LNCAP (cell line): ENCODE measurements around the gene LEPR.

Experiments used
- TF ChIP-seq, protein P1 (sequence below): fragments of 450-650 bp; IDR thresholded peaks from 2 replicates; pipeline ENCODE4 v1.5.1; 2017; ENCODE audit warnings: mild to moderate bottlenecking

The LEPR gene

DNA sequence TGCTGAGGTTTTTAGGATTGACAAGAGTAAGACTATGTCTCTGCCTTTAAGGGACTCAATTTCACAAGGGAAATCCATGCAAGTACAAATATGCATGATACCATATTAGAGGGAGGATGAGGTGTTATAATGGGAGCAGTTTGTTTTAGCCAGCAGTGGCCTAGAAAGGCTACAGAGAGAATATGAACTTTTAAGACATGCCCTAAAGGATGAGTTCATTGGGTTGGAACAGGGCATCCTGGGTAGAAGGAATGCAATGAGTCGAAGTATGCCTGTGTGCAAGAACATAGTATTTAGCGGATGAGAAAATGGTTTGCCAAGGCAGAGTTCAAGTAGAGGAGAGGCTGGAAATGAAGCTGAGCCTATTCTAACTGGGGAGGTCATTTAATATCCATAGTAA is 32.6 kb upstream of the LEPR start:
- TF ChIP-seq, protein P1, sequence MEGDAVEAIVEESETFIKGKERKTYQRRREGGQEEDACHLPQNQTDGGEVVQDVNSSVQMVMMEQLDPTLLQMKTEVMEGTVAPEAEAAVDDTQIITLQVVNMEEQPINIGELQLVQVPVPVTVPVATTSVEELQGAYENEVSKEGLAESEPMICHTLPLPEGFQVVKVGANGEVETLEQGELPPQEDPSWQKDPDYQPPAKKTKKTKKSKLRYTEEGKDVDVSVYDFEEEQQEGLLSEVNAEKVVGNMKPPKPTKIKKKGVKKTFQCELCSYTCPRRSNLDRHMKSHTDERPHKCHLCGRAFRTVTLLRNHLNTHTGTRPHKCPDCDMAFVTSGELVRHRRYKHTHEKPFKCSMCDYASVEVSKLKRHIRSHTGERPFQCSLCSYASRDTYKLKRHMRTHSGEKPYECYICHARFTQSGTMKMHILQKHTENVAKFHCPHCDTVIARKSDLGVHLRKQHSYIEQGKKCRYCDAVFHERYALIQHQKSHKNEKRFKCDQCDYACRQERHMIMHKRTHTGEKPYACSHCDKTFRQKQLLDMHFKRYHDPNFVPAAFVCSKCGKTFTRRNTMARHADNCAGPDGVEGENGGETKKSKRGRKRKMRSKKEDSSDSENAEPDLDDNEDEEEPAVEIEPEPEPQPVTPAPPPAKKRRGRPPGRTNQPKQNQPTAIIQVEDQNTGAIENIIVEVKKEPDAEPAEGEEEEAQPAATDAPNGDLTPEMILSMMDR, result no peak

DNA sequence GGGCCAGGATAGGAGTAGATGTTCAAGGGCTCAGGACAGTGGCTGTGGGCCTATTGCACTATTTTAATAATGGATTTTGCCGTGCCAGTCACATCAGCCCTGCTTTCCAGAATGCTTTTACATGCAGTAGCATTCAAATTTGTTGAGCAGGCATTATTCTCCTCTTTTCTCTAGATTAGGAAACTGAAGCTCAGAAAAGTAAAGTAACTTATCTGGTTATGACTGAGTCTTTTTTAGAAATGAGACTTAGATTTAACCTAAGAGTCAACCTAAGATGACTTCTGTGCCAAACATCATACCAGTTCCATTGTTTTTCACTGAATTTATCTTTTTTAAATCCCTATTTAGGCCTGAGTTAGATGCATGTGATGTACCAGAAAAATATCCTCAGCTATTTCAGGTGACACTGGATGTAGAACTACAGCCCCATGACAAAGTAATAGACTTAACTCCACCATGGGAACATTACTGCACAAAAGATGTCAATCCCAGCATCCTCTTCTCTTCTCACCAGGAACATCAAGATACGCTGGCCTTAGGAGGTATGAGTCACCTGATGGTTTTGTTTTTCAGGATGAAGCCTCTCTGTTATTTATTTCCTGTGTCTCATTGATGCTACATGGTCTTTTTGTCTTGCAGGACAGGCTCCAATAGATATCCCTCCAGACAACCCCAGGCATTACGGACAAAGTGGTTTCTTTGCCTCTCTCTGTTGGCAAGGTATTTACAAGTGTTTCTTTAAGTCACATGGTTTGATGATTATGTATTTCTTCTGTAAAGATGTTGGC is 31.4 kb upstream of the LEPR start:
- TF ChIP-seq, protein P1, result no peak

DNA sequence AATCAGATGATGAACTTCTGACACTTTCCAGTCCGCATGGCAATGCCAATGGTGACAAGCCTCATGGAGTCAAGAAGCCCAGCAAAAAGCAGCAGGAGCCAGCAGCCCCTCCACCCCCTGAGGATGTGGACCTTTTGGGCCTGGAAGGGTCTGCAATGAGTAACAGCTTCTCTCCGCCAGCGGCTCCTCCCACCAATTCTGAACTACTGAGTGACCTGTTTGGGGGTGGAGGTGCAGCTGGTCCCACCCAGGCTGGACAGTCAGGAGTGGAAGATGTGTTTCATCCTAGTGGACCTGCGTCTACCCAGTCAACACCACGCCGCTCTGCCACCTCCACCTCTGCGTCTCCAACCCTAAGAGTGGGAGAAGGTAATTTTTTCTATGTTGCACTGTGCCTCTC is 28.0 kb upstream of the LEPR start:
- TF ChIP-seq, protein P1, result no peak

DNA sequence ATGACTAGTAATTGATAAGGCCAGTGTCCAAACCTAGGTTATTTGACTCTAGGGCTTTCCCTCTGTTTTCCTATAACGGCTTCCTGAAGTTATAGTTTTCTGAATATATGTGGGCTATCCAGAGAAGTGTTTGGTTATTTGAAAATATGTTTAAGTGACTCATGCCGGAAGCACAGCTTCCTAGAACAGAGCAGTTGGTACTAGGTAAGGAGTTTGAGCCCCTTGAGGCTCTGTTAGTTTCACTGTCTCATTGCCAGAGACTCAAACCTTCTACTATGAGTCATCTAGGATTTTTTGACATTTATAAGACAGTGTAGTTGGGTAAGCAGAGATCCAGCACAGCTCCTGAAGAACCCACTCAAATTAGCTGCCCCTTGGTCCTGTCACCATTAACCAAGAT is 27.1 kb upstream of the LEPR start:
- TF ChIP-seq, protein P1, result no peak

DNA sequence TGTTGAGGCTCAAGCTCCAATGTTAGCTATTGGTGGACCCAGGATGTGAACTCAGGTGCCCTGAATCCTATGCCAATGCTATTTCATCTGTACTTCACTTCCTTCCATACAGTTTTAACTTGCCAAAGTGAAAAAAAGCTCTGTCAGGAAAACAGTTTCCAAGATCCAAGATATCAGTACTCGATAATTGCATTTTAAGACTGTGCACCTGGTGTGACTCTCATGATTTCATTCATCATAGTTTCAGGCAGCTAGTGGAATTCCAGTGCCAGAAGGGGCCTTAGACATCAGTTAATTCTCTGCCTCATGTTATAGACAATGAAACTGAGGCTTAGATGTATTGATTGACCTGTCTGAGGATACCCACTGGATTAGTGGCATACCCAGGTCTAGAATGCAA is 26.5 kb upstream of the LEPR start:
- TF ChIP-seq, protein P1, result no peak

DNA sequence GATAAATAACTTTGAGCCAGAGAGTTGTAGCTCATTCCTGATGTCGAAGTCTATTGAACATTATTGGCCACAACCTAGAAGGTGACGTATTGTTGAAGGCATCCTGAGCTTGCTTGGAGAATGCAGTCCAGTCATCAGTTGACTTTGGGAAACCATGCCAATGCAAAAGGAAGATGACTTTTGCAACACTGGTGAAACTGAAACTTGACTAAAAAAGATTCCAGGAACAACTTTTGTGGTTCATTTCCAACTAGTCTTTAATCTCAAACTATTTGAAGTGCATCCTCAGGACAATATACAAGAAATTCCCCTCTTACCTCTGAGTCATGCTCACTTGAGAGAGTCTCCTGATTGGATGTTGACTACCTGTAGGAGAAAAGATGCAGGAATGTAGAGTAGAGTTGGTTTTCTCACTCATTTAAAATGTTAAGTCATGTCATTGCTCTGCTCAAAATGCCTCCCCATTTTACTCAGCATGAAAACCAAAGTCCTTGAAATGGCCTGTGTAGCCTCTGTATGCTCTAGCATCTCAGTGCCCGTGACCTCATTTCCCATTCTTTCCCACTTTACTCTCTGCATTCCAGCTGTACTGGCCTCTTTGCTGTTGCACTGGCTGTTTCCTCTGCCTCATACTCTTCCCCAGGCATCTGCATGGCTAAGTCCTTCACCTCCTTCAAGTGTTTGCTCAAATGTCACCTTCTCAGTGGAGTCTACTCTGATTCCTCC is 24.4 kb upstream of the LEPR start:
- TF ChIP-seq, protein P1, result no peak

DNA sequence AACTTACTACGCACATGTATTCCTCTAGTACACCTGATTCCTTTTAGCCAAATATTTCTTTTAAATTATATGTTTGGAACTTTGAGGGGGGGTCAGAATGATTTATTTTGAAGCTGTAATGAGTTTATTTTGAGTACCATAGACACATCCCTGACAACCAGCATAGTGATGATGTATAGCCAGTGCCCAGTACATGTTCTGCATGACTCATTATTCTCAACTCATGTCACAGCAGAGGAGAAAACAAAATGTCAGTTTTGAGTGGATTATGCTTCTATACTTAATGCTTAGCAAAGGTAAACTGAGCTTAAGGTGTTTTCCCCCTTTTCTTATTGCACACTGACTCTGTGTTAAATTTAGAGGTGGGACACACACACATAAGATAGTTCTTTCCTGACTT is 22.4 kb upstream of the LEPR start:
- TF ChIP-seq, protein P1, result no peak
